DND-41 (cell line): ENCODE measurements around the gene COPS9.

Experiments
- ATAC-seq: fragments of 200-7000 bp; cut with Tn5 transposase; 3 replicates; pipeline ENCODE4 v1.9.1; 2021; ENCODE audit warnings: low read depth; ENCODE audit not compliant: insufficient read depth
- DNase-seq: peaks from one replicate; pipeline ENCODE4 v3.0.0-alpha.2; 2020
- H2AFZ ChIP-seq: 2 replicates; pipeline ENCODE4 v1.6.0; 2012; ENCODE audit warnings: low read depth, low read length
- H3K27ac ChIP-seq: 2 replicates; pipeline ENCODE4 v1.5.1; 2012; ENCODE audit warnings: low read length, inconsistent platforms
- H3K27me3 ChIP-seq: fragments of 200-600 bp; sonication (generic); 2 replicates; pipeline ENCODE4 v1.6.0; 2012; ENCODE audit warnings: low read length, mild to moderate bottlenecking, inconsistent platforms; ENCODE audit not compliant: insufficient read depth, poor library complexity
- H3K36me3 ChIP-seq: 2 replicates; pipeline ENCODE4 v1.5.1; 2012; ENCODE audit warnings: low read length, inconsistent platforms; ENCODE audit not compliant: insufficient read depth
- H3K4me1 ChIP-seq: 2 replicates; pipeline ENCODE4 v1.5.1; 2012; ENCODE audit warnings: mild to moderate bottlenecking, low read length; ENCODE audit not compliant: insufficient read depth
- H3K4me2 ChIP-seq: 2 replicates; pipeline ENCODE4 v1.6.0; 2012; ENCODE audit warnings: mild to moderate bottlenecking, moderate library complexity, low read length, inconsistent platforms; ENCODE audit not compliant: insufficient read depth
- H3K4me3 ChIP-seq, 2 experiments: fragments of 200-600 bp in 1 of 2; shearing (Covaris generic) in 1 of 2; 2 replicates each; pipeline ENCODE4 v1.5.1; 2012 to 2016; ENCODE audit warnings: inconsistent platforms in 2 of 2, low read length in 2 of 2, mild to moderate bottlenecking in 2 of 2, low read depth in 1 of 2, moderate library complexity in 1 of 2
- H3K79me2 ChIP-seq: 2 replicates; pipeline ENCODE4 v1.6.0; 2012; ENCODE audit warnings: low read length, inconsistent platforms; ENCODE audit not compliant: insufficient read depth
- H3K9ac ChIP-seq: 2 replicates; pipeline ENCODE4 v1.6.0; 2012; ENCODE audit warnings: low read depth, mild to moderate bottlenecking, inconsistent platforms, low read length, moderate library complexity
- H3K9me3 ChIP-seq: 2 replicates; pipeline ENCODE4 v1.5.1; 2012; ENCODE audit warnings: low read length, moderate library complexity, mild to moderate bottlenecking, inconsistent platforms; ENCODE audit not compliant: insufficient read depth, severe bottlenecking
- H4K20me1 ChIP-seq: 2 replicates; pipeline ENCODE4 v1.6.0; 2012; ENCODE audit warnings: low read length; ENCODE audit not compliant: insufficient read depth
- EZH2 ChIP-seq: IDR thresholded peaks from 3 replicates; pipeline ENCODE4 v1.6.1; 2012; ENCODE audit warnings: borderline replicate concordance, low read depth, mild to moderate bottlenecking, moderate library complexity, low read length, inconsistent platforms; ENCODE audit not compliant: severe bottlenecking
- TF ChIP-seq, protein P1 (sequence below): IDR thresholded peaks from 2 replicates; pipeline ENCODE4 v1.5.1; 2012; ENCODE audit warnings: borderline replicate concordance, low read length, moderate library complexity, mild to moderate bottlenecking; ENCODE audit not compliant: poor library complexity, severe bottlenecking; ENCODE audit errors: extremely low read depth

COPS9 gene

DNA sequence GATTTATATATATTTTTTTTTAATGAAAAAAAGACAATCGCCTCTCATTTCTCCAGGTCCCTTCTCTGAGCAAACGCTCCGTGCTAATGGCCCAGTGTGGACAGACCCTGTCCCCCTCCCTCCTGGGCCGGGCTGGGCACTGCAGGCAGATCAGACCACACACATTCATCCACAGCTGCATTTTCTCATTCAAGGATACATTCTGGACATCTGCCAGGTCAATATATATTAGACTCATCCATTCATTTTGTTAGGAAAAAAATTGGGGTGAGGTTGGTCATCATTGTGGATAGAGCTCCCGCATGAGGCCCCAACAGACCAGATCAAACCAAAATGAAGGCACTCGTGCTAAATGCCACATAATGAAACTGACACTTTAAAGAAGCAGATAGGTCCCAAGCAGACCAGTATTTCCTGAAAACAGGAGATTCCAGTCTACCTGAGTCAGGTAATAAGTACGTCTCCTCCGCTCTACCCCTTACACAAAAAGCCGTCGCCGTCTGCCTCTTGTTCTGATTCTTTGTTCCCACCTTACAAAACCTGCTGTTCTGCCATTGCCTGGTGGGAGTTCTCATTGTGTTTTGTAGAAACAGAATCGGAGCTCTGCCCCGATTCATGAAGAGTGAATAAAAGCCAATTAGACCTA is 19.8 kb upstream of the COPS9 start:
- Histone ChIP-seq H3K27me3 (no peaks in the 10 kb centered on the region), H3K9ac (no peak overlapping the region), H3K4me3 (no peak overlapping the region), H2AFZ (no peak overlapping the region), H4K20me1 (no peaks in the 10 kb centered on the region; the same call in 1 of the 2 replicates), H3K27ac (no peak overlapping the region), H3K9me3 (no peaks in the 10 kb centered on the region), H3K4me1 (no peaks in the 10 kb centered on the region), H3K36me3 (no peaks in the 10 kb centered on the region), H3K79me2 (no peaks in the 10 kb centered on the region), H3K4me2 (no peak overlapping the region)
- DNase-seq (no peak), ATAC-seq (no peak)
- TF ChIP-seq, protein P1, sequence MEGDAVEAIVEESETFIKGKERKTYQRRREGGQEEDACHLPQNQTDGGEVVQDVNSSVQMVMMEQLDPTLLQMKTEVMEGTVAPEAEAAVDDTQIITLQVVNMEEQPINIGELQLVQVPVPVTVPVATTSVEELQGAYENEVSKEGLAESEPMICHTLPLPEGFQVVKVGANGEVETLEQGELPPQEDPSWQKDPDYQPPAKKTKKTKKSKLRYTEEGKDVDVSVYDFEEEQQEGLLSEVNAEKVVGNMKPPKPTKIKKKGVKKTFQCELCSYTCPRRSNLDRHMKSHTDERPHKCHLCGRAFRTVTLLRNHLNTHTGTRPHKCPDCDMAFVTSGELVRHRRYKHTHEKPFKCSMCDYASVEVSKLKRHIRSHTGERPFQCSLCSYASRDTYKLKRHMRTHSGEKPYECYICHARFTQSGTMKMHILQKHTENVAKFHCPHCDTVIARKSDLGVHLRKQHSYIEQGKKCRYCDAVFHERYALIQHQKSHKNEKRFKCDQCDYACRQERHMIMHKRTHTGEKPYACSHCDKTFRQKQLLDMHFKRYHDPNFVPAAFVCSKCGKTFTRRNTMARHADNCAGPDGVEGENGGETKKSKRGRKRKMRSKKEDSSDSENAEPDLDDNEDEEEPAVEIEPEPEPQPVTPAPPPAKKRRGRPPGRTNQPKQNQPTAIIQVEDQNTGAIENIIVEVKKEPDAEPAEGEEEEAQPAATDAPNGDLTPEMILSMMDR, result no peak
- no peak for TF ChIP-seq EZH2

DNA sequence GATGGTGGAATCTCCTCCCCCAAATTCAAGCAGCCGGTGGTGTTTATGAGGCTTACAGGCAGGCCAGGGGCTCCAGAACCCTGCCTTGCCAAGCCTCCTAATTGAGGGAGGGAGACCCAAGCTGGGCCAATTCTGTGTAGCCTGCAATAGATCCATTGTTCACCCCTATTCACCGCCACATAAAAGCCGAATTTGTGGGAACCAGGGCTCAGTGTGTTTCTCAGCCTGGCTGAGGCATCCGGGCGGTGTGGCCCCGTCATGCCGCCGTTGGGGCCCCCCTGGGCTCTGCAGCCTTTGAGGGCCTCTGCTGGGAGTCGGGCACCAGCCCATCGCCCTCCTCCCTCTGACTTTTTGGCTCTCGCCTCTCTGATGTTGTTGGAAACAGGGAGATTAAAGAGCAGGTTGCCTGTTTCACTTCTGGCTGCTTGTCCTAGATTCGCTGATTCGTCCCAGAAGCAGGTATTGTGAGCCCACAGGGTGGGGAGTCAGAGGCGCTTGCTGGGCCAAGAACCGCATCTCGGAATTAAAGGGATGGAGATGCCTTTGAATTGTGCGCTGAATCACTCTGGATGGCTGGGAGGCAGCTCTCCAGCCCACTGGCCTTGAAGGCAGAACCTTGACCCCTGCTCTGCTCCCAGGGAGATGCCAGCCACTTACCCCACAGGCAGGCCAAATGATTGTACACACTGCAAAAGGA is 19.1 kb upstream of the COPS9 start:
- Histone ChIP-seq H3K4me3 (no peak overlapping the region), H3K27me3 (no peaks in the 10 kb centered on the region), H3K36me3 (no peaks in the 10 kb centered on the region), H3K9me3 (no peaks in the 10 kb centered on the region), H4K20me1 (no peaks in the 10 kb centered on the region; the same call in 1 of the 2 replicates), H2AFZ (no peak overlapping the region), H3K9ac (no peak overlapping the region), H3K4me2 (no peak overlapping the region), H3K27ac (no peak overlapping the region), H3K79me2 (no peaks in the 10 kb centered on the region), H3K4me1 (no peaks in the 10 kb centered on the region)
- DNase-seq, result no peak
- no peak for ATAC-seq
- TF ChIP-seq EZH2, result no peak
- TF ChIP-seq, protein P1, result no peak

DNA sequence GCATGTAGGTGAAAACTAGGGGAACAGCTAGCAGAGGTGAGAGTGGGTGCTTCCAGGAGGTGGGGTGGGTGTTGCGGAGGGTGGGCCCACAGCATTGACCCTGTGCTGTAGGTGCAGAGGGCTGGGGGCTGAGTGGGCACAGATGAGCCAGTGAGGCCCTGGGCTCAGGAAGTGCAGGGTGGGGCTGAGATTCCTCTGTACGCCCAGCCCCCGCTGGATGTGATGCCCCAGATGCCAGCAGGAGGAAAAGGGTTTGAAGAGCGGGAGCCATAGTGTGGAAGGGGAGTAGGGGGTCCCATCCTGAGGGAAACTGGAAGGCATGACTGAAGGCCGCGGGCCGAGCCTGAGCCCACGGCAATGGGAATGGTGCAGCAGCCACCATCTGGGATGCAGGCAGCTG is 18.5 kb upstream of the COPS9 start:
- DNase-seq (no peak), ATAC-seq (no peak)
- no peak overlapping the region for H3K9ac ChIP-seq
- no peak overlapping the region for H2AFZ ChIP-seq
- H3K27ac ChIP-seq, result no peak overlapping the region
- H3K9me3 ChIP-seq, result no peaks in the 10 kb centered on the region
- no peak overlapping the region for H3K4me3 ChIP-seq
- H3K4me1 ChIP-seq, result no peaks in the 10 kb centered on the region
- H3K27me3 ChIP-seq, result no peaks in the 10 kb centered on the region
- no peak overlapping the region for H3K4me2 ChIP-seq
- H3K36me3 ChIP-seq, result no peaks in the 10 kb centered on the region
- TF ChIP-seq EZH2, result no peak
- TF ChIP-seq, protein P1, result no peak
- H3K79me2 ChIP-seq, result no peaks in the 10 kb centered on the region
- H4K20me1 ChIP-seq, result no peaks in the 10 kb centered on the region; the same call in 1 of the 2 replicates
